ENCODE data around the gene CYTH1. TPM values are rescaled to one million over a fixed set of nuclear protein-coding genes. Genes with fewer than 3 reads are reported as not detected.

CYTH1 gene
- total RNA-seq, 1 experiment from 2014 or later, result 40.3 TPM

DNA sequence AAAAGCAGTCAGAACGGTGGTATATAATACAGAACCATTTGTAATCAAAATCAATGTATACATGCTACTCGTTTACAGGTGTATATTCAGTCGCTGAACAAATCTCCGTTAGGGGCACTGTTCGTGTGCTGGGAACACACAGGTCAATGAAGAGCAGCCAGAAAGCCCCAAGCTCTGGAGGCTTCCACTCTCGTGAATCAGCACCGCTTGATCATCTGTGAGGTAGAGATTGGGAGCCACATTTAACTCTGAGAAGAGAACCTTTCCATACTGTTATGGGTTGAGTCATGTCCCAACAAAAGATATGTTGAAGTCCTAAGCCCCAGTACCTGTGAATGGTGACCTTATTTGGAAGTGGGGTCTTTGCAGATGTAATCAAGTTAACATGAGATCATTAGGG is 5.4 kb upstream of the CYTH1 start:
- H3K27ac ChIP-seq, result no peak overlapping the region
- H3K9me3 ChIP-seq (ENCODE audit: insufficient read depth, low read depth), result no peaks in the 10 kb centered on the region
- intact Hi-C loops (cut with micrococcal nuclease; ENCODE audit: unreplicated experiment), result no loop called here
- no peaks in the 10 kb centered on the region for H3K9me2 ChIP-seq (ENCODE audit: insufficient read depth)
- no peaks in the 10 kb centered on the region for H4K20me1 ChIP-seq (ENCODE audit: insufficient read depth)
- no peaks in the 10 kb centered on the region for H3K36me3 ChIP-seq (ENCODE audit: low read depth)
- H3F3A ChIP-seq (ENCODE audit: insufficient read depth, low read depth), result peaks cover 8% of the 10 kb centered on the region; the same call in 1 of the 2 replicates
- TF ChIP-seq, protein P1, sequence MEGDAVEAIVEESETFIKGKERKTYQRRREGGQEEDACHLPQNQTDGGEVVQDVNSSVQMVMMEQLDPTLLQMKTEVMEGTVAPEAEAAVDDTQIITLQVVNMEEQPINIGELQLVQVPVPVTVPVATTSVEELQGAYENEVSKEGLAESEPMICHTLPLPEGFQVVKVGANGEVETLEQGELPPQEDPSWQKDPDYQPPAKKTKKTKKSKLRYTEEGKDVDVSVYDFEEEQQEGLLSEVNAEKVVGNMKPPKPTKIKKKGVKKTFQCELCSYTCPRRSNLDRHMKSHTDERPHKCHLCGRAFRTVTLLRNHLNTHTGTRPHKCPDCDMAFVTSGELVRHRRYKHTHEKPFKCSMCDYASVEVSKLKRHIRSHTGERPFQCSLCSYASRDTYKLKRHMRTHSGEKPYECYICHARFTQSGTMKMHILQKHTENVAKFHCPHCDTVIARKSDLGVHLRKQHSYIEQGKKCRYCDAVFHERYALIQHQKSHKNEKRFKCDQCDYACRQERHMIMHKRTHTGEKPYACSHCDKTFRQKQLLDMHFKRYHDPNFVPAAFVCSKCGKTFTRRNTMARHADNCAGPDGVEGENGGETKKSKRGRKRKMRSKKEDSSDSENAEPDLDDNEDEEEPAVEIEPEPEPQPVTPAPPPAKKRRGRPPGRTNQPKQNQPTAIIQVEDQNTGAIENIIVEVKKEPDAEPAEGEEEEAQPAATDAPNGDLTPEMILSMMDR (conservative IDR thresholded peaks at IDR 0.05), result no peak
- no peak for TF ChIP-seq EZH2 (IDR thresholded peaks at IDR 0.05; ENCODE audit: low read depth)
- H3K27me3 ChIP-seq (ENCODE audit: insufficient read depth, low read depth), result no peaks in the 10 kb centered on the region
- ChIA-PET POLR2A (ENCODE audit: unreplicated experiment) (interaction anchor here (0.5 kb wide), 1 partner anchor 51 kb away, joined by 7 read pairs; no protein-coding TSS in a partner anchor), CTCF (no interaction called here)
- DNase-seq, result no peak
- no peaks in the 10 kb centered on the region for H3K79me2 ChIP-seq (ENCODE audit: low read depth)
- no TSS peak for BruUV-seq (replicated peaks)
- no peak overlapping the region for H3K4me2 ChIP-seq
- H3K4me1 ChIP-seq (replicated peaks; ENCODE audit: insufficient read depth), result no peaks in the 10 kb centered on the region
- H3K4me3 ChIP-seq, result no peak overlapping the region
- no peak overlapping the region for H2AFZ ChIP-seq

- no peaks in the 10 kb centered on the region for H3K79me2 ChIP-seq (ENCODE audit: low read depth)
- H3F3A ChIP-seq (ENCODE audit: insufficient read depth, low read depth), result peaks cover 8% of the 10 kb centered on the region; the same call in 1 of the 2 replicates
- TF ChIP-seq, protein P1 (conservative IDR thresholded peaks at IDR 0.05), result no peak
- no peak for TF ChIP-seq EZH2 (IDR thresholded peaks at IDR 0.05; ENCODE audit: low read depth)
- no peaks in the 10 kb centered on the region for H3K9me3 ChIP-seq (ENCODE audit: insufficient read depth, low read depth)
- no peaks in the 10 kb centered on the region for H3K27me3 ChIP-seq (ENCODE audit: insufficient read depth, low read depth)
- intact Hi-C loops (cut with micrococcal nuclease; ENCODE audit: unreplicated experiment), result no loop called here
- no peak overlapping the region for H3K4me2 ChIP-seq
- H4K20me1 ChIP-seq (ENCODE audit: insufficient read depth), result no peaks in the 10 kb centered on the region
- H3K4me3 ChIP-seq, result no peak overlapping the region
- CTCF ChIA-PET, result no interaction called here
- no peak for DNase-seq
- H2AFZ ChIP-seq, result no peak overlapping the region
- BruUV-seq (replicated peaks), result no TSS peak
- POLR2A ChIA-PET (ENCODE audit: unreplicated experiment), result interaction anchor here (0.7 kb wide), 1 partner anchor 16 kb away, joined by 5 read pairs; no protein-coding TSS in a partner anchor
- H3K9me2 ChIP-seq (ENCODE audit: insufficient read depth), result no peaks in the 10 kb centered on the region
- H3K27ac ChIP-seq, result no peak overlapping the region
- no peaks in the 10 kb centered on the region for H3K4me1 ChIP-seq (replicated peaks; ENCODE audit: insufficient read depth)
- no peaks in the 10 kb centered on the region for H3K36me3 ChIP-seq (ENCODE audit: low read depth)
These were observed 3.6 kb upstream of the CYTH1 start for GRCh38 chr17:78785663-78786057.

DNA sequence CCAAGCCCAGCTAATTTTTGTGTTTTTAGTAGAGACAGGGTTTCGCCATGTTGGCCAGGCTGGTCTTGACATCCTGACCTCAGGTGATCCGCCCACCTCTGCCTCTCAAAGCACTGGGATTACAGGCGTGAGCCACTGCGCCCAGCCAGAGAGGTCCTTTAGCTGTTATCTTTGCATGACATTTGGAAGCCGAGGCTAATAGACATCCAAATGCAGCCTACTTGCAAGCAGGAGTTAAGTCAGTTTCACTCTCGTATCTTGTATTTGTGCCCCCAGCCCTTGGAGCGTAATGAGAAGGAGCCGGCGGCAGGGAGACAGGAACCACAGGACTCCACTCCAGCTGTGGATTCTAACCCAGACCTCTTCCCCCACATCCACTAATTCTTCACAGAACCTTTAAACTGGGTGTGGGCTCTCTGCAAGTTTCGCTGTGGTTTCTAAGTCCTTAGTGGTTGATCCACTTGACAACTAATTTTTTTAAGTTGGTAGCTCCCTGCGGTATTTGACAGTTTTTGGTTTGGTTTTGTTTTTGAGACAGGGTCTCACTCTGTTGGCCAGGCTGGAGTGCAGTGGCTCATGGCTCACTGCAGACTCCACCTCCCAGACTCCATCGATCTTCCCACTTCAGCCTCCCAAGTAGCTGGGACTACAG is 3.1 kb upstream of the CYTH1 start:
- Histone ChIP-seq H3K79me2 (ENCODE audit: low read depth) (no peaks in the 10 kb centered on the region), H3K4me2 (no peak overlapping the region), H3K9me2 (ENCODE audit: insufficient read depth) (no peaks in the 10 kb centered on the region), H4K20me1 (ENCODE audit: insufficient read depth) (no peaks in the 10 kb centered on the region), H3K36me3 (ENCODE audit: low read depth) (no peaks in the 10 kb centered on the region), H3K9me3 (ENCODE audit: insufficient read depth, low read depth) (no peaks in the 10 kb centered on the region), H3K4me3 (no peak overlapping the region), H3K27ac (no peak overlapping the region), H3K4me1 (replicated peaks; ENCODE audit: insufficient read depth) (no peaks in the 10 kb centered on the region), H3F3A (ENCODE audit: insufficient read depth, low read depth) (peaks cover 8% of the 10 kb centered on the region; the same call in 1 of the 2 replicates), H2AFZ (no peak overlapping the region), H3K27me3 (ENCODE audit: insufficient read depth, low read depth) (no peaks in the 10 kb centered on the region)
- DNase-seq, result no peak
- POLR2A ChIA-PET (ENCODE audit: unreplicated experiment), result interaction anchor here (0.5 to 0.7 kb wide), 2 partner anchors 16 to 55 kb away, joined by 3 to 5 read pairs; partner anchors contain the start of gene USP36
- BruUV-seq (replicated peaks), result no TSS peak
- intact Hi-C loops (cut with micrococcal nuclease; ENCODE audit: unreplicated experiment), result no loop called here
- TF ChIP-seq EZH2 (IDR thresholded peaks at IDR 0.05; ENCODE audit: low read depth), result no peak
- TF ChIP-seq, protein P1 (conservative IDR thresholded peaks at IDR 0.05), result no peak
- CTCF ChIA-PET, result no interaction called here
